G401.6 (cell line): ENCODE results near the gene QARS1.

Experiments used
- FAIRE-seq: peaks from 2 replicates; lab custom pipeline; 2012; peaks lifted over from hg19 to GRCh38; lab: Jason Lieb, UNC

Gene QARS1

DNA sequence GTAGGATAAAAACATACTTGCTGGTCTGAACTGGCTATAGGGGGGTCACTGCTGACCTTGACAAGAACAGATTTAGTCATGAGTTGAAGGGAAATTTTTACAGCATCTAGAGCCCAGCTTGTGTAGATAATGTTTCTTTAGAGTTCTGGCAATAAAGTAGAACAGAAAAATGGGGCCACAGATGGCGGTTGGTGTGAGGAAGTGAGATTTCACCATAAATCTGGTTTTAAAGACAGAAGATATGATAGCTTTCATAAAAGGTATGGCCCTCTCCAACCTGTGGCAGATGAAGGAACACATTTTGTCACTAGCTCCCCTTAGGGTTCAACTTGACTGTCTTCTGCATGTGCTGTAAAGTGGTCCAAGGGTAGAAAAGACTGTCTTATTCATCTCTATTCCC lies 51.0 kb downstream of the QARS1 start:
- no peak for FAIRE-seq
